Activated CD8-positive, alpha-beta T cell treated with anti-CD3 and anti-CD28 coated beads for 36 hours (primary cell): ENCODE results near the gene NETO2. TPM values are rescaled to one million over a fixed set of nuclear protein-coding genes. Genes with fewer than 3 reads are reported as not detected.
A peak's percentile ranks its signal among the peaks of the same experiment; 100 is the strongest.

Experiments used
- ATAC-seq: fragments of 200-7000 bp; cut with Tn5 transposase; one replicate; pipeline ENCODE4 v1.10.0; 2021; ENCODE audit warnings: mild to moderate bottlenecking, moderate library complexity
- CTCF ChIA-PET: fragments of 350-600 bp; sonication (Branson Sonifier 250); formaldehyde crosslinking; loops from one replicate; lab custom pipeline; 2021; ENCODE audit warnings: antibody characterized with exemption; lab: Charles Lee
- POLR2A ChIA-PET: fragments of 350-600 bp; sonication (Branson Sonifier 250); formaldehyde crosslinking; loops from one replicate; lab custom pipeline; 2021; ENCODE audit warnings: antibody characterized with exemption; lab: Charles Lee
- DNase-seq: peaks from one replicate; pipeline ENCODE4 v3.0.0-alpha.2; 2020
- H3K27ac Mint-ChIP-seq: one replicate; pipeline ENCODE4 v1.8.0; 2021; ENCODE audit warnings: mild to moderate bottlenecking, mixed read lengths
- H3K27me3 Mint-ChIP-seq: one replicate; pipeline ENCODE4 v1.8.0; 2021; ENCODE audit warnings: mixed read lengths
- H3K36me3 Mint-ChIP-seq: one replicate; pipeline ENCODE4 v1.8.0; 2021; ENCODE audit warnings: low read depth, mixed read lengths
- H3K4me1 Mint-ChIP-seq: one replicate; pipeline ENCODE4 v1.8.0; 2021; ENCODE audit warnings: low read depth, mixed read lengths
- H3K4me3 Mint-ChIP-seq: one replicate; pipeline ENCODE4 v1.8.0; 2021; ENCODE audit warnings: mild to moderate bottlenecking, moderate library complexity, mixed read lengths
- H3K9me3 Mint-ChIP-seq: one replicate; pipeline ENCODE4 v1.8.0; 2021; ENCODE audit warnings: mixed read lengths
- CTCF ChIP-seq: fragments of 200-600 bp; IDR thresholded peaks from one replicate; pipeline ENCODE4 v1.8.0; 2022; ENCODE audit warnings: antibody characterized with exemption, mild to moderate bottlenecking
- intact Hi-C: fragments of 100-400 bp; cut with micrococcal nuclease; formaldehyde crosslinking; loops from one replicate; pipeline ENCODE4 v1.10.0; 2022
- total RNA-seq, 2 experiments: library from RNA; stranded (reverse); gene quantifications; one replicate each; pipeline ENCODE4 v1.2.3, GENCODE V29; 2021

Gene NETO2
- total RNA-seq, 2 experiments from 2014 or later: 2.8 to 3.1 TPM

GRCh38 chr16:47047524-47048203 lies 96.1 kb downstream of the NETO2 start:
- H3K9me3 Mint-ChIP-seq: no peaks in the 10 kb centered on the region
- intact Hi-C loops: no loop called here
- H3K36me3 Mint-ChIP-seq: no peaks in the 10 kb centered on the region

GRCh38 chr16:47046726-47047523 lies 96.8 kb downstream of the NETO2 start:
- no peak for ATAC-seq
- CTCF ChIA-PET: interaction anchor here (0.6 to 2.8 kb wide), 4 partner anchors 9 to 684 kb away, joined by 3 to 17 read pairs (median 3); no protein-coding TSS in a partner anchor
- POLR2A ChIA-PET: no interaction called here

More at GRCh38 chr16:47047524-47048203, 96.1 kb downstream of the NETO2 start:
- ChIA-PET CTCF (interaction anchor here (0.6 to 2.8 kb wide), 3 partner anchors 10 to 77 kb away, joined by 3 to 17 read pairs (median 3); no protein-coding TSS in a partner anchor), POLR2A (no interaction called here)
- DNase-seq (no peak), ATAC-seq (no peak)
- Mint-ChIP-seq H3K4me3 (no peak overlapping the region), H3K4me1 (peaks cover 15% of the 10 kb centered on the region), H3K27ac (no peak overlapping the region), H3K27me3 (no peaks in the 10 kb centered on the region)
- TF ChIP-seq CTCF: no peak

GRCh38 chr16:47045459-47045858 lies 98.3 kb downstream of the NETO2 start:
- POLR2A ChIA-PET: no interaction called here
- TF ChIP-seq CTCF: no peak
- CTCF ChIA-PET: interaction anchor here (1.2 kb wide), 1 partner anchor 685 kb away, joined by 3 read pairs; no protein-coding TSS in a partner anchor
- H3K9me3 Mint-ChIP-seq: no peaks in the 10 kb centered on the region
- ATAC-seq (peak; percentile 27), DNase-seq (no peak)
- H3K4me1 Mint-ChIP-seq: peaks cover 15% of the 10 kb centered on the region
- intact Hi-C loops: no loop called here
- H3K27me3 Mint-ChIP-seq: peaks cover under 1% of the 10 kb centered on the region
- no peaks in the 10 kb centered on the region for H3K36me3 Mint-ChIP-seq
- H3K4me3 Mint-ChIP-seq: no peak overlapping the region
- no peak overlapping the region for H3K27ac Mint-ChIP-seq

More at GRCh38 chr16:47046726-47047523, 96.8 kb downstream of the NETO2 start:
- no peaks in the 10 kb centered on the region for H3K9me3 Mint-ChIP-seq
- H3K27ac Mint-ChIP-seq: no peak overlapping the region
- intact Hi-C loops: no loop called here
- H3K4me1 Mint-ChIP-seq: peaks cover 15% of the 10 kb centered on the region
- TF ChIP-seq CTCF: no peak
- H3K27me3 Mint-ChIP-seq: no peaks in the 10 kb centered on the region
- no peaks in the 10 kb centered on the region for H3K36me3 Mint-ChIP-seq
- H3K4me3 Mint-ChIP-seq: no peak overlapping the region
- no peak for DNase-seq

GRCh38 chr16:47045023-47045422 lies 98.7 kb downstream of the NETO2 start:
- Mint-ChIP-seq H3K27ac (no peak overlapping the region), H3K4me3 (no peak overlapping the region), H3K27me3 (peaks cover 1% of the 10 kb centered on the region), H3K9me3 (no peaks in the 10 kb centered on the region), H3K4me1 (peaks cover 15% of the 10 kb centered on the region), H3K36me3 (no peaks in the 10 kb centered on the region)
- TF ChIP-seq CTCF: no peak
- DNase-seq (no peak), ATAC-seq (no peak)
- POLR2A ChIA-PET: no interaction called here
- CTCF ChIA-PET: no interaction called here
- intact Hi-C loops: no loop called here
